DMS79 treated with DMSO at 0.1 percent for 48 hours (cell line): Measurements from ENCODE around the gene KCTD3.

Experiments
- DNase-seq: peaks from one replicate; lab custom pipeline; 2025; lab: John Stamatoyannopoulos, UW

Gene KCTD3

GRCh38 chr1:215606036-215606435, 38.9 kb downstream of the KCTD3 start:
- DNase-seq, result no peak

GRCh38 chr1:215606564-215607168, 39.6 kb downstream of the KCTD3 start:
- DNase-seq, result no peak

- no peak for DNase-seq
These were observed 40.3 kb downstream of the KCTD3 start for GRCh38 chr1:215607412-215607811.

- DNase-seq, result no peak
These were observed 41.5 kb downstream of the KCTD3 start for GRCh38 chr1:215608646-215609045.

GRCh38 chr1:215612391-215612790, 45.3 kb downstream of the KCTD3 start:
- no peak for DNase-seq

GRCh38 chr1:215617979-215618378, 50.9 kb downstream of the KCTD3 start:
- no peak for DNase-seq

GRCh38 chr1:215623162-215623561, 56.1 kb downstream of the KCTD3 start:
- no peak for DNase-seq

GRCh38 chr1:215625949-215626348, 58.8 kb downstream of the KCTD3 start:
- no peak for DNase-seq

GRCh38 chr1:215631040-215631439, 63.9 kb downstream of the KCTD3 start:
- DNase-seq, result no peak

GRCh38 chr1:215631489-215631888, 64.4 kb downstream of the KCTD3 start:
- no peak for DNase-seq

GRCh38 chr1:215635827-215636226, 68.7 kb downstream of the KCTD3 start:
- no peak for DNase-seq

GRCh38 chr1:215636258-215636965, 69.3 kb downstream of the KCTD3 start:
- no peak for DNase-seq

- DNase-seq, result no peak
These were observed 70.0 kb downstream of the KCTD3 start for GRCh38 chr1:215637041-215637573.

- no peak for DNase-seq
These were observed 73.5 kb downstream of the KCTD3 start for GRCh38 chr1:215640429-215641148.

- DNase-seq, result no peak
These were observed 76.7 kb downstream of the KCTD3 start for GRCh38 chr1:215643592-215644321.

GRCh38 chr1:215645182-215645581, 78.1 kb downstream of the KCTD3 start:
- no peak for DNase-seq

GRCh38 chr1:215645861-215646260, 78.8 kb downstream of the KCTD3 start:
- DNase-seq, result no peak

GRCh38 chr1:215647738-215648137, 80.6 kb downstream of the KCTD3 start:
- DNase-seq, result no peak

- no peak for DNase-seq
These were observed 81.9 kb downstream of the KCTD3 start for GRCh38 chr1:215648957-215649356.

- no peak for DNase-seq
These were observed 83.5 kb downstream of the KCTD3 start for GRCh38 chr1:215650446-215651149.

GRCh38 chr1:215651867-215652266, 84.8 kb downstream of the KCTD3 start:
- DNase-seq, result no peak

- no peak for DNase-seq
These were observed 85.3 kb downstream of the KCTD3 start for GRCh38 chr1:215652371-215652770.
